Neural cell (in vitro differentiated cells): ENCODE measurements around the gene FBXO42. TPM values are rescaled to one million over a fixed set of nuclear protein-coding genes. Genes with fewer than 3 reads are reported as not detected.

Experiments used
- H2AFZ ChIP-seq: fragments of 200-600, 300-800 bp; sonication (generic), shearing (Covaris generic); 2 replicates; pipeline ENCODE4 v1.6.0; 2014; ENCODE audit warnings: low read depth, mild to moderate bottlenecking, antibody characterized with exemption, low read length, moderate library complexity
- H3F3A ChIP-seq: fragments of 200-600 bp; shearing (Covaris generic); 2 replicates; pipeline ENCODE4 v1.6.1; 2016; ENCODE audit warnings: mild to moderate bottlenecking, moderate library complexity, mixed read lengths, antibody characterized with exemption, low read length; ENCODE audit not compliant: insufficient read depth, poor library complexity, severe bottlenecking
- H3K27ac ChIP-seq: fragments of 200-600, 300-800 bp; sonication (generic), shearing (Covaris generic); 2 replicates; pipeline ENCODE4 v1.5.1; 2014; ENCODE audit warnings: mild to moderate bottlenecking, low read length, moderate library complexity
- H3K27me3 ChIP-seq: fragments of 300-800, 200-600 bp; sonication (generic), shearing (Covaris generic); 2 replicates; pipeline ENCODE4 v1.6.0; 2014; ENCODE audit warnings: mild to moderate bottlenecking, low read depth, low read length, moderate library complexity; ENCODE audit not compliant: insufficient read depth
- H3K36me3 ChIP-seq: fragments of 300-800, 200-600 bp; sonication (generic), shearing (Covaris generic); 2 replicates; pipeline ENCODE4 v1.5.1; 2014; ENCODE audit warnings: mild to moderate bottlenecking, antibody characterized with exemption, low read length, moderate library complexity; ENCODE audit not compliant: insufficient read depth
- H3K4me2 ChIP-seq: fragments of 300-800, 200-600 bp; sonication (generic), shearing (Covaris generic); 2 replicates; pipeline ENCODE4 v1.6.0; 2014; ENCODE audit warnings: mild to moderate bottlenecking, low read length
- H3K4me3 ChIP-seq: fragments of 300-800, 200-600 bp; sonication (generic), shearing (Covaris generic); 2 replicates; pipeline ENCODE4 v1.5.1; 2014; ENCODE audit warnings: mild to moderate bottlenecking, low read length, moderate library complexity
- H3K79me2 ChIP-seq: fragments of 200-600 bp; shearing (Covaris generic); replicated peaks from 2 replicates; pipeline ENCODE4 v1.6.0; 2014; ENCODE audit warnings: mild to moderate bottlenecking, low read length, moderate library complexity; ENCODE audit not compliant: insufficient read depth
- H3K9ac ChIP-seq: fragments of 300-800, 200-600 bp; sonication (generic), shearing (Covaris generic); 2 replicates; pipeline ENCODE4 v1.6.1; 2016; ENCODE audit warnings: mild to moderate bottlenecking, low read length, mixed read lengths
- H3K9me2 ChIP-seq: fragments of 200-600 bp; shearing (Covaris generic); 2 replicates; pipeline ENCODE4 v1.6.1; 2016; ENCODE audit warnings: mild to moderate bottlenecking, low read length, mixed read lengths; ENCODE audit not compliant: insufficient read depth
- H3K9me3 ChIP-seq: fragments of 200-600, 300-800 bp; sonication (generic), shearing (Covaris generic); 2 replicates; pipeline ENCODE4 v1.6.1; 2016; ENCODE audit warnings: mild to moderate bottlenecking, mixed run types, low read length, moderate library complexity, mixed read lengths
- H4K20me1 ChIP-seq: fragments of 200-600 bp; shearing (Covaris generic); 2 replicates; pipeline ENCODE4 v1.6.1; 2016; ENCODE audit warnings: mild to moderate bottlenecking, mixed run types; ENCODE audit not compliant: insufficient read depth
- EP300 ChIP-seq: fragments of 450-650 bp; conservative IDR thresholded peaks from 2 replicates; pipeline ENCODE4 v1.6.1; 2014; ENCODE audit warnings: antibody characterized with exemption, mild to moderate bottlenecking, moderate library complexity; ENCODE audit not compliant: poor library complexity, severe bottlenecking
- EZH2 ChIP-seq: fragments of 200-600, 300-800 bp; shearing (Covaris generic), sonication (generic); IDR thresholded peaks from 2 replicates; pipeline ENCODE4 v1.6.1; 2014; ENCODE audit warnings: antibody characterized with exemption, low read length, borderline replicate concordance, mild to moderate bottlenecking; ENCODE audit not compliant: insufficient read depth, poor library complexity, severe bottlenecking
- MXI1 ChIP-seq: fragments of 450-650 bp; conservative IDR thresholded peaks from 2 replicates; pipeline ENCODE4 v1.6.1; 2014; ENCODE audit warnings: antibody characterized with exemption, mild to moderate bottlenecking; ENCODE audit not compliant: poor library complexity, severe bottlenecking
- POLR2AphosphoS5 ChIP-seq: IDR thresholded peaks from 2 replicates; pipeline ENCODE4 v1.6.1; 2012
- RAD21 ChIP-seq: fragments of 450-650 bp; conservative IDR thresholded peaks from 2 replicates; pipeline ENCODE4 v1.6.1; 2014; ENCODE audit warnings: antibody characterized with exemption, mild to moderate bottlenecking, moderate library complexity
- REST ChIP-seq: IDR thresholded peaks from 2 replicates; pipeline ENCODE4 v1.6.1; 2012; ENCODE audit warnings: borderline replicate concordance
- SMC3 ChIP-seq: fragments of 450-650 bp; conservative IDR thresholded peaks from 2 replicates; pipeline ENCODE4 v1.6.1; 2014; ENCODE audit warnings: antibody characterized with exemption, mild to moderate bottlenecking, moderate library complexity; ENCODE audit not compliant: poor library complexity
- TAF1 ChIP-seq: IDR thresholded peaks from 2 replicates; pipeline ENCODE4 v1.6.1; 2012; ENCODE audit warnings: low read depth
- polyA plus RNA-seq: library from polyadenylated mRNA; depleted of rRNA; stranded (reverse); fragments of >200 nt; gene quantifications from 2 replicates; pipeline ENCODE4 v1.2.3, GENCODE V29; 2014
- TF ChIP-seq, protein P1 (sequence below): fragments of 450-650 bp; IDR thresholded peaks from 2 replicates; pipeline ENCODE4 v1.5.1; 2014; ENCODE audit warnings: antibody characterized with exemption, mild to moderate bottlenecking, moderate library complexity; ENCODE audit not compliant: poor library complexity, severe bottlenecking

FBXO42 gene
- polyA plus RNA-seq, 1 donor from 2014 or later, result 30.1 TPM

DNA sequence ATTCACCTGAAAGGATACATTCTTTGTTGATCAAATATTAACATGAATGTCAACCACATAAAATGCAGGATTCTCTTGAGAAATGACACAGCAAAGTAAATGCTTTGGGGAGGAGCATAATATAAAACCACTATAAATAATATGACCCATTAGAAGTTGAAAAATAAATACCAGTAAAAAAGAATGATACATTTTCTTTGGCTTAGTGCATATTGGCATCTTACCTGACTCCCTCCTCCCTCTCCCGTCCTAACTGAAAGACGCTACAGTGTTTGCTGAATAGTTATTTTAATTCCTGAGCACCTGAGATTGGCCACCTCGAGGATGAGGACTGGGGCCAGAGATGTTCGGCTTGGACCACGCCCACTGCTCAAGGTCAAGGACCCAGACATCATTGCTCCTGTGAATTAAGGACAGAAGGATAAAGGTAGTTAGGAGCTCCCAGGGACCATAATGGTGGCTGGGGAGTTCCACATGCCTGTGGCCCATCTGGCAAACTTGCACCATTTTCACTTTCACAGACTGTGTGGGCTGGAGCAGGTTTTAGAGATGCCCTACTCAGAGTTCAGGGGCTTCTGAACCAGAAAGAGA lies 98.9 kb downstream of the FBXO42 start:
- H3K4me3 ChIP-seq, result no peak overlapping the region
- TF ChIP-seq, protein P1, sequence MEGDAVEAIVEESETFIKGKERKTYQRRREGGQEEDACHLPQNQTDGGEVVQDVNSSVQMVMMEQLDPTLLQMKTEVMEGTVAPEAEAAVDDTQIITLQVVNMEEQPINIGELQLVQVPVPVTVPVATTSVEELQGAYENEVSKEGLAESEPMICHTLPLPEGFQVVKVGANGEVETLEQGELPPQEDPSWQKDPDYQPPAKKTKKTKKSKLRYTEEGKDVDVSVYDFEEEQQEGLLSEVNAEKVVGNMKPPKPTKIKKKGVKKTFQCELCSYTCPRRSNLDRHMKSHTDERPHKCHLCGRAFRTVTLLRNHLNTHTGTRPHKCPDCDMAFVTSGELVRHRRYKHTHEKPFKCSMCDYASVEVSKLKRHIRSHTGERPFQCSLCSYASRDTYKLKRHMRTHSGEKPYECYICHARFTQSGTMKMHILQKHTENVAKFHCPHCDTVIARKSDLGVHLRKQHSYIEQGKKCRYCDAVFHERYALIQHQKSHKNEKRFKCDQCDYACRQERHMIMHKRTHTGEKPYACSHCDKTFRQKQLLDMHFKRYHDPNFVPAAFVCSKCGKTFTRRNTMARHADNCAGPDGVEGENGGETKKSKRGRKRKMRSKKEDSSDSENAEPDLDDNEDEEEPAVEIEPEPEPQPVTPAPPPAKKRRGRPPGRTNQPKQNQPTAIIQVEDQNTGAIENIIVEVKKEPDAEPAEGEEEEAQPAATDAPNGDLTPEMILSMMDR, result no peak
- no peak for TF ChIP-seq RAD21
- TF ChIP-seq MXI1, result no peak
- no peak for TF ChIP-seq EP300
- TF ChIP-seq SMC3, result no peak
- TF ChIP-seq POLR2AphosphoS5, result no peak
- TF ChIP-seq EZH2, result no peak
- no peak for TF ChIP-seq REST
- no peak for TF ChIP-seq TAF1
- no peaks in the 10 kb centered on the region for H3K79me2 ChIP-seq
- H3F3A ChIP-seq, result no peaks in the 10 kb centered on the region
- no peak overlapping the region for H3K4me2 ChIP-seq
- no peaks in the 10 kb centered on the region for H4K20me1 ChIP-seq
- H3K9ac ChIP-seq, result no peak overlapping the region
- H3K9me2 ChIP-seq, result no peaks in the 10 kb centered on the region
- no peaks in the 10 kb centered on the region for H3K9me3 ChIP-seq
- no peak overlapping the region for H2AFZ ChIP-seq
- peaks cover 11% of the 10 kb centered on the region for H3K36me3 ChIP-seq
- no peak overlapping the region for H3K27ac ChIP-seq
- H3K27me3 ChIP-seq, result no peaks in the 10 kb centered on the region

GRCh38 chr1:16252912-16253311 lies 99.4 kb downstream of the FBXO42 start:
- no peak overlapping the region for H3K4me3 ChIP-seq
- no peak overlapping the region for H3K9ac ChIP-seq
- H3K27ac ChIP-seq, result no peak overlapping the region
- H2AFZ ChIP-seq, result no peak overlapping the region
- no peaks in the 10 kb centered on the region for H3K79me2 ChIP-seq
- no peaks in the 10 kb centered on the region for H3K9me3 ChIP-seq
- H3K27me3 ChIP-seq, result no peaks in the 10 kb centered on the region
- TF ChIP-seq POLR2AphosphoS5, result no peak
- no peak for TF ChIP-seq RAD21
- H3F3A ChIP-seq, result no peaks in the 10 kb centered on the region
- no peak overlapping the region for H3K4me2 ChIP-seq
- peaks cover 11% of the 10 kb centered on the region for H3K36me3 ChIP-seq
- H3K9me2 ChIP-seq, result no peaks in the 10 kb centered on the region
- H4K20me1 ChIP-seq, result no peaks in the 10 kb centered on the region
